Gastroesophageal sphincter (tissue), 4 donors: Measurements from ENCODE around the gene POFUT2. TPM values are rescaled to one million over a fixed set of nuclear protein-coding genes. Genes with fewer than 3 reads are reported as not detected.

Source experiments
- ATAC-seq: fragments of 150-250 bp; one replicate; pipeline ENCODE4 v1.9.1; 2016; ENCODE audit warnings: mild to moderate bottlenecking, moderate library complexity
- H3K27ac ChIP-seq, 4 donors: fragments of 200-600 bp; sonication (generic) in 3 of 4; 1 replicate in 3 of 4; 2 replicates in 1 of 4; pipeline ENCODE4 v1.5.1; 2016 to 2019
- H3K27me3 ChIP-seq: fragments of 200-600 bp; sonication (generic); one replicate; pipeline ENCODE4 v1.5.1; 2019
- H3K36me3 ChIP-seq, 2 donors: fragments of 200-600 bp; sonication (generic); one replicate each; pipeline ENCODE4 v1.5.1; 2019; ENCODE audit warnings: control low read depth in 1 of 2
- H3K4me1 ChIP-seq, 3 donors: fragments of 200-600 bp; sonication (generic); 1 replicate in 2 of 3; 2 replicates in 1 of 3; pipeline ENCODE4 v1.5.1; 2016 to 2019; ENCODE audit warnings: control low read depth in 2 of 3
- H3K4me3 ChIP-seq, 2 donors: fragments of 200-600 bp; sonication (generic); one replicate each; pipeline ENCODE4 v1.5.1; 2019; ENCODE audit warnings: mild to moderate bottlenecking in 1 of 2, moderate library complexity in 1 of 2
- H3K9me3 ChIP-seq, 3 donors: fragments of 200-600 bp; sonication (generic); one replicate each; pipeline ENCODE4 v1.5.1; 2017 to 2019; ENCODE audit warnings: control low read depth in 2 of 3
- CTCF ChIP-seq, 4 experiments: fragments of 200-600 bp in 2 of 4; fragments of 450-650 bp in 2 of 4; sonication (generic) in 1 of 4; IDR thresholded peaks; one replicate each; pipeline ENCODE4 v1.5.1; 2017 to 2019; ENCODE audit warnings: antibody characterized with exemption in 4 of 4, mild to moderate bottlenecking in 2 of 4, moderate library complexity in 2 of 4
- EP300 ChIP-seq: sonication (generic); formaldehyde crosslinking; IDR thresholded peaks from one replicate; pipeline ENCODE4 v1.6.1; 2017; ENCODE audit warnings: antibody characterized with exemption, mild to moderate bottlenecking
- POLR2A ChIP-seq, 2 donors: fragments of 450-650 bp; IDR thresholded peaks; one replicate each; pipeline ENCODE4 v1.6.1; 2017; ENCODE audit warnings: antibody characterized with exemption in 2 of 2, mild to moderate bottlenecking in 2 of 2, moderate library complexity in 1 of 2
- POLR2AphosphoS5 ChIP-seq: sonication (generic); formaldehyde crosslinking; IDR thresholded peaks from one replicate; pipeline ENCODE4 v1.6.1; 2017; ENCODE audit warnings: antibody characterized with exemption
- WGBS, 2 donors: methylation state at CpG; one replicate each; pipeline ENCODE4 v1.1.5; 2018; ENCODE audit warnings: low coverage in 1 of 2; 5-methylcytosine and 5-hydroxymethylcytosine counted together
- total RNA-seq, 4 donors: library from RNA; depleted of rRNA; stranded (reverse); fragments of >200 nt; gene quantifications; one replicate each; pipeline ENCODE4 v1.1.0, GENCODE V29; 2016

Gene POFUT2
- total RNA-seq, 4 donors from 2014 or later, result 17.6 to 31.1 (median 24.2) TPM

GRCh38 chr21:45332415-45332814 lies 44.7 kb upstream of the POFUT2 start:
- H3K9me3 ChIP-seq, result no peaks in the 10 kb centered on the region
- 91 to 93% methylated on average over 1 to 3 of the region's 4 CpGs for WGBS, 2 donors
- no peak for TF ChIP-seq POLR2AphosphoS5
- no peak for TF ChIP-seq CTCF (IDR thresholded peaks at IDR 0.05)
- TF ChIP-seq POLR2A (IDR thresholded peaks at IDR 0.05), result no peak
- no peak for TF ChIP-seq EP300
- ATAC-seq, result no peak
- H3K4me3 ChIP-seq, result no peak overlapping the region
- H3K27ac ChIP-seq, result no peak overlapping the region
- H3K4me1 ChIP-seq, result peaks cover 0 to 28% (median 16%) of the 10 kb centered on the region in 3 donors
- no peaks in the 10 kb centered on the region for H3K36me3 ChIP-seq
- H3K27me3 ChIP-seq, result no peaks in the 10 kb centered on the region

- Histone ChIP-seq H3K27me3 (no peaks in the 10 kb centered on the region), H3K27ac (no peak overlapping the region), H3K4me1 (peaks cover 0 to 28% (median 16%) of the 10 kb centered on the region in 3 donors), H3K4me3 (no peak overlapping the region), H3K9me3 (no peaks in the 10 kb centered on the region), H3K36me3 (no peaks in the 10 kb centered on the region)
- ATAC-seq, result no peak
- 43 to 67% methylated on average over 3 of the region's 17 CpGs for WGBS, 2 donors
- TF ChIP-seq POLR2AphosphoS5, result no peak
- TF ChIP-seq EP300, result no peak
- no peak for TF ChIP-seq CTCF (IDR thresholded peaks at IDR 0.05)
- no peak for TF ChIP-seq POLR2A (IDR thresholded peaks at IDR 0.05)
These were observed 43.9 kb upstream of the POFUT2 start for GRCh38 chr21:45331531-45332147.

- H3K27me3 ChIP-seq, result no peaks in the 10 kb centered on the region
- TF ChIP-seq EP300 (no peak), CTCF (IDR thresholded peaks at IDR 0.05) (no peak), POLR2A (IDR thresholded peaks at IDR 0.05) (no peak), POLR2AphosphoS5 (no peak)
- H3K27ac ChIP-seq, result peak overlapping the region in 3 of 4 donors; percentile 62 to 76 (median 72)
- no peak overlapping the region for H3K4me3 ChIP-seq
- no peaks in the 10 kb centered on the region for H3K36me3 ChIP-seq
- peaks cover 0 to 28% (median 16%) of the 10 kb centered on the region in 3 donors for H3K4me1 ChIP-seq
- no peaks in the 10 kb centered on the region for H3K9me3 ChIP-seq
- no peak for ATAC-seq
- 95 to 97% methylated on average over 4 to 6 of the region's 18 CpGs for WGBS, 2 donors
These were observed 43.2 kb upstream of the POFUT2 start for GRCh38 chr21:45330851-45331261.

DNA sequence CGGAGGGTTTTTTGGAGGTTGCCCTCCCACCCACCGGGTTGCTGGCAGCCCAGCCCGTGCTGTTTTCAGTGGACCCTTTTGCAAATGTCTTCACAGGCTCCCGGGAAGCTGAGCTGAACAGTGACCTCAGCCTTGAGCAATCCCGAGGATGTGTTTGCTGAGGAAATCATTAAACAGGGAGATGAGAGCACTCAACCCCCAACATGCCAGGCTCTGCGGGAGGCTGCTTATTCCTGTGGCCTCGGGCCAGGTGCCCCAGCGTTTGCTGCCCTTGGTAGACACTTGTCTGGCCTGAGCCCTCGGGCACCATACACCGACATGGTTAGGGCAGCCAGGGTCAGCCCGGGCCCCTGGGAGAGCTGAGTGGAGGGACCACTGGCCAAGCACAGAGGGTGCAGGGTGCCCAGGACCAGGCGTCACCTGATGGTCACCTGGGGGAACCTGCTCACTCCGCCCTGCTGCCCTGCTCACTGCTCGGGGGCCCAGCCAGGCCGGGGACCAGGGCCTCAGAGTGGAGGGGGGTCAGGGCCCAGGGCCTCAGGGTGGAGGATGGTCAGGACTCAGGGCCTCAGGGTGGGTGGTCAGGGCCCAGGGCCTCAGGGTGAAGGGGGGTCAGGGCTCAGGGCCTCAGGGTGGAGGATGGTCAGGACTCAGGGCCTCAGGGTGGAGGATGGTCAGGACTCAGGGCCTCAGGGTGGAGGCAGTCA lies 42.5 kb upstream of the POFUT2 start:
- peak; percentile 76 for ATAC-seq
- Histone ChIP-seq H3K4me3 (no peak overlapping the region), H3K27ac (peak overlapping the region in 3 of 4 donors; percentile 62 to 76 (median 72)), H3K27me3 (no peaks in the 10 kb centered on the region), H3K4me1 (peaks cover 0 to 35% (median 16%) of the 10 kb centered on the region in 3 donors), H3K9me3 (no peaks in the 10 kb centered on the region), H3K36me3 (no peaks in the 10 kb centered on the region)
- WGBS, 2 donors, result 0 to 42% methylated on average over 4 to 5 of the region's 15 CpGs
- TF ChIP-seq EP300, result no peak
- TF ChIP-seq POLR2AphosphoS5, result peak; percentile 14
- no peak for TF ChIP-seq CTCF (IDR thresholded peaks at IDR 0.05)
